GM18517 (cell line): Measurements from ENCODE around the gene BCAP31.
"Not testable (repeated sequence)": the region's sequence is repeated elsewhere in the genome, so short reads cannot be mapped to it uniquely, and the experiment has no call there.

Experiments
- ATAC-seq: cut with Tn5 transposase; IDR thresholded peaks from one replicate; pipeline ENCODE4 v1.9.1; 2021; ENCODE audit warnings: mild to moderate bottlenecking, moderate library complexity; ENCODE audit not compliant: unreplicated experiment

BCAP31 gene

DNA sequence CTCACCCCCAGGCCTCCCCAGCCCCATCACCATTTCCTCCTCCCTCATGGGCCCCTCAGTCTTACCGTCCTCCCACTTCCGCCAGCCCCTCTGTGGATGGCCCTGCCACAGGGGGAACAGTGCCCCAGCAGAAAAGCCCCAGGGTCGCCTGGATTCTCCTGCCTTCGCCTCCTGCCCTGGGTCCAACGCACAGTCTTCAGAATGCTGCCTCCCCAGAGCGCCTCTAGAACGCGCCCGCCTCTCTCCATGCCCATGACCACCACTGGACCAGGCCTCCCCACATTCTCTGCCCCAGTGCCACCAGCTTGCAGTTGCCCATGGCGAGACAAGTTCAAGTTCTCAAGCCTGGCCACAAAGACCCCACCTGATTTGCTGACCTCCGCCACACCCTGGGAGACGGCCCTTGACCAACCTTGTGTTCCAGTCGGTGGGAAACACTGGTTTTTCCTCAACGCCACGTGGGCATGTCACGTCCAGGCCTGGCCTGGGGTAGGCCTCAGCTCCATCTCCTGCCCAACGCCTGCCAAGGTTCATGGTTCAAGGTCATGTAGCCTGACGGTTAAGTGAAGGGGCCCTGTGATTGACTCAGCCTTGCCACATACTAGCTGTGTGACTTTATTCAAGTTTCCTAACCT, 39.2 kb upstream of the BCAP31 start:
- no peak for ATAC-seq

DNA sequence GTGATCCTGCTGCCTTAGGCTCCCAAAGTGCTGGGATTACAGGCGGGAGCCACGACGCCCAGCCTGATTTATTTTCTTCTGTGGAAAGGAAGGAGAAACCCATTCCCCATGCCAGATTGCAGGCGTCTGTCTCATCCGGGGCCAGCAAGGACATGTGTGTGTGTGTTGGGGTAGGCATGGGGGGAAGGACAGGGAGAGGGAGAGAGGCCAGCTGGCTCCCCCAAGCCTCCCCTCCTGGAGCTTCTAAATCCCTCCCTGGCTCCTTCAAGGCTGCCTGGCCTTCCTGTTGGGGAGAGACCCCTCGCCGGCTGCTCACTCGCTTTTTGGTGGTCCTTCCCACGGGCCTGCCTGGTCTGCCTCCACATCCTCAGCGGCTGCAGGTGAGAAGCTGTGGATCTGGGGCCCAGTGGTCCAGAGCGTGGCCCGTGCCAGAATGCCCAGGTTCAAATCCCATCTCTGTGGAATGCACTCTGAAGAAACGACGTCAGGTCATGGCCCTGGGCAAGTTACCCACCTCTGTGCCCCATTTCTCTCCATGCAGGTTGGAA, 38.5 kb upstream of the BCAP31 start:
- ATAC-seq: no peak

- no peak for ATAC-seq
Observed at GRCh38 chrX:153761863-153762262, 37.7 kb upstream of the BCAP31 start.

DNA sequence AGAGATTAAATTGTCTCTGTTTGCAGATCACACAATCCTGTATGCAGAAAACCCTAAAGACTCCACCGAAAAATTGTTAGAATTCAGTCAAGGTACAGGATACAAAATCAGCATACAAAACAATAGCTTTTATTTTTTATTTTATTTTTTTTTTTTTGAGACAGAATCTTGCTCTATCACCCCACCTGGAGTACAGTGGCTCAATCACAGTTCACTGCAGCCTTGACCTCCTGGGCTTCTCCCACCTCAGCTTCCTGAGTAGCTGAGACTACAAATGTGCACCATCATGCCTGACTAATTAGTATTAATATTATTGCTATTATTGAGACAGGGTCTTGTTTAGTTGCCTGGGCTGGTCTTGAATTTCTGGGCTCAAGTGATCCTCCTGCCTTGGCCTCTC, 30.9 kb upstream of the BCAP31 start:
- ATAC-seq: no peak

DNA sequence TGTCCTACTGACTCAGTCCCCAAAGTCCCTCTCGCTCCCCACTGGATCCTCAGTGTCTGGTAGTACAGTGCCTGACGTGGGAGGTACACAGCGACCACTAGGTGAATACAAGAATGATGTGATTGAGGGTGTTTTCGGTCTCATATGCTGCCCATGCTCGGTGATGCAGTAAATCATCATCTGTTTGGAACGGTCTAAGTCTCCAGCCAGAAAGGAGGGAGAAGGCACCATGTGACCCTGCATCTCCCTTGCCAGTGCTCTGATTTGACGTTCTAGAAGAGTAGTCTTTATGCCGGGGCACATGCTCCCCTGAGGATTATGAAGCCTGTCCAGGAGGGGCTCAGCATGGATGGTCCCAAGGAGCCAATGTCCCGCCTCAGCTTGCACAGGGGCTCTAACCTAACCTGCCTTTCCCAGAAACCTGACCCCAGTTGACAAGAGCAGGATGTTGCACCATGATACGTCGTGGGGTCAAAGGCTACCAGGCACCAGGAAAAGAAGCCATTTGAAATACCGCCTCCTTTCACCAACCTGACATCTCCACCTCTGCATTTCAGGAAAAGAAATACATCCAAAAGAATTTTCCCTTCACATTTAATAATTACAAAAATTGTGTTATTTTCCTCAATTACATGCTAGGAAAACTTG, 26.1 kb upstream of the BCAP31 start:
- no peak for ATAC-seq

GRCh38 chrX:153749017-153749416, 24.8 kb upstream of the BCAP31 start:
- ATAC-seq: not testable (repeated sequence)

DNA sequence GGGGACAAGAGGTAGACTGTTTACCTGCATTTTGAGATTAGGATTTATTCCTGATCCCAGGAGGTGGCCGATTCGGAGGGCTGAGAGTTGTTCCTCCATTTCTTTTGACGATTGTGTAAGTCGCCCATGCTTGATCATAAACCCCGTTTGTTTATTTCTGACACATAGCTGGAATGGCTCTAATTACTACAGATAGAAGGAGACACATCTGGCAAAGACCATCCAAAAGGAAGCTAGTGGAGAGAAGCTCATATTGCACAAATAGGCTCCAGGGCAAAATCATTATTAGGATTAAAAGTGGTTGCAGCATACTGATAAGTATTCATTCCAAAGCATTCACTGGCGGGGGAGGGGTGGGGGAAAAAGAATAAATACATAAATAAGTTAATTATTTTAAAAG, 22.8 kb upstream of the BCAP31 start:
- ATAC-seq: not testable (repeated sequence)

GRCh38 chrX:153746359-153746758, 22.2 kb upstream of the BCAP31 start:
- ATAC-seq: no peak

- ATAC-seq: not testable (repeated sequence)
Observed at GRCh38 chrX:153745067-153745433, 20.9 kb upstream of the BCAP31 start.

- ATAC-seq: no peak
Observed at GRCh38 chrX:153744210-153745066, 20.3 kb upstream of the BCAP31 start.

DNA sequence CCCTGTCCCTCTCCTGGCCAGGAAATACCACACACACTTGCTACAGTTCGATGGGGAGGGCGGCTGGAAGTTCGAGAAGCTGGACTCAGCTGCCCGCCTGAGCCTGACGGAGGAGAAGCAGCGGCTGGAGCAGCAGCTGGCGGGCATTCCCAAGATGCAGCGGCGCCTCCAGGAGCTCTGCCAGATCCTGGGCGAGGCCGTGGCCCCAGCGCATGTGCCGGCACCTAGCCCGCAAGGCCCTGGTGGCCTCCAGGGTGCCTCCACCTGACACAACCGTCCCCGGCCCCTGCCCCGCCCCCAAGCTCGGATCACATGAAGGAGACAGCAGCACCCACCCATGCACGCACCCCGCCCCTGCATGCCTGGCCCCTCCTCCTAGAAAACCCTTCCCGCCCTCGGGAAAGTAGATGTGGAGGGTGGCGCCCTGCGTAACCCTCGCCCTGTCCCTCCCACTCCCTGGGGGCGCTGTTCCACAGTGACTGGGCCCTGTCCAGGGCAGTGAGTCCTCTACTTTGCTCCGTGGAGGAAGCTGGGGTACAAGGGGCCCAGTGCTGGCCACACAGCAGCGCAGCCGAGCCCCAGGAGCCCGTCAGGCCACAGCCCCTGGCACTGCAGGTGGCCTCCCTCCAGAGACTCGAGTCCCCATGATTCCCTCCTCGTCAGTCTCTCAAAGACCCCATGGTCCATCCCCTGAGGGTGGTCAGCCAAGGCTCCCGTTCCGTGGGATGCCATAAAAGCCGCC, 19.5 kb upstream of the BCAP31 start:
- ATAC-seq: not testable (repeated sequence)

- not testable (repeated sequence) for ATAC-seq
Observed at GRCh38 chrX:153742796-153743467, 18.7 kb upstream of the BCAP31 start.

DNA sequence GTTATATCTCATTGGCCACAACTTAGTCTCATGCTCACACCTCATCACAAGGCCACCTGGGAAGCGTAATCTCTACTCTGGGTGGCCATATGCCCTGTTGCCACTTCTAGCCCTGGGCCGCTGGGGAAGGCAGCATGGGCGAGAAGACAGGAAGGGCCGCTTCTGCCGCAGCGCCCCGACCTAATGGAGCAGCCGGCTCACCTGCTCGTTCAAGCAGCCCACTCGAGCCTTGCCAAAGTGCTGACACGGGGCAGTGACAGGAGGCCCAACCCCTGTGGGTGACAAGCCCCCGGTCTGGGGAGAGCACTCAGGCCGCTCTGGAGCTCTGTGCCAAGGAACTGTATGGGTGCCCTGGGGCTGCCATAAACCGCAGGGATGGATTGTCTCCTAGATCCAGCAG, 17.9 kb upstream of the BCAP31 start:
- not testable (repeated sequence) for ATAC-seq

DNA sequence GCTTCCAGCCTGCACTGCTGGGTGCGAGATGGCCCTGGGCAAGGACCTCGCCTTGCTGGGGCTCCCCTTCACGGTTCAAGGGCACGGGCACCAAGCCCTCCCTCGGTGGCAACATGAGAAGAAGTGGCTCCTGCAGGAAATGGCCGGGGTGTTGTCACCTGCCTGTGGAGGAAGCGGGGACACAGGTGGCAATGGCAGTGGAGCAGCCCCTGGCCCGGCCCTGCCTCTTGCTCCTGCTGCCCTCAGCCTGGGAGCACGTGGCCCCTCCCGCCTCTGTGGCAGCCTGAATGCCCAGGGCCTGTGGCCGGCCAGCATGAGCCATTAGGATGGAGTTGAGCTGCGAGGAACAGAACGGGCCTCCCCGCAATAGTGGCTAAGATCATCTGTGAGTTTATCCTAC, 17.3 kb upstream of the BCAP31 start:
- ATAC-seq: no peak

- no peak for ATAC-seq
Observed at GRCh38 chrX:153740631-153741222, 16.5 kb upstream of the BCAP31 start.

GRCh38 chrX:153739754-153740486, 15.7 kb upstream of the BCAP31 start:
- no peak for ATAC-seq

- no peak for ATAC-seq
Observed at GRCh38 chrX:153738056-153738605, 13.9 kb upstream of the BCAP31 start.

- ATAC-seq: no peak
Observed at GRCh38 chrX:153736871-153737441, 12.8 kb upstream of the BCAP31 start.
